Pancreas (tissue), 10 donors: ENCODE data around the gene SH3D19. TPM values are rescaled to one million over a fixed set of nuclear protein-coding genes. Genes with fewer than 3 reads are reported as not detected.
"Not testable (repeated sequence)": the region's sequence is repeated elsewhere in the genome, so short reads cannot be mapped to it uniquely, and the experiment has no call there.

Source experiments
- ATAC-seq, 4 donors: fragments of 200-7000 bp; cut with Tn5 transposase; one replicate each; pipeline versions ENCODE4 v1.8.0 to v1.9.1; 2020; ENCODE audit warnings: mild to moderate bottlenecking in 4 of 4, moderate library complexity in 4 of 4
- DNase-seq, 6 donors: peaks; one replicate each; pipeline ENCODE4 v3.0.0-alpha.2; 2020
- FAIRE-seq: peaks from 2 replicates; lab custom pipeline; 2012; peaks lifted over from hg19 to GRCh38; lab: Jason Lieb, UNC
- H3K27ac ChIP-seq, 4 donors: fragments of 200-600 bp; sonication (generic); 1 replicate in 3 of 4; 2 replicates in 1 of 4; pipeline versions ENCODE4 v1.5.0 to v1.8.0; 2020
- H3K27me3 ChIP-seq, 4 donors: fragments of 200-600 bp; one replicate each; pipeline ENCODE4 v1.8.0; 2021
- H3K36me3 ChIP-seq, 3 donors: fragments of 200-600 bp; sonication (generic) in 1 of 3; one replicate each; pipeline versions ENCODE4 v1.5.0 to v1.8.0; 2020 to 2021
- H3K4me1 ChIP-seq, 3 donors: fragments of 200-600 bp; one replicate each; pipeline ENCODE4 v1.8.0; 2021
- H3K4me3 ChIP-seq, 4 donors: fragments of 200-600 bp; sonication (generic) in 2 of 4; one replicate each; pipeline versions ENCODE4 v1.5.0 to v1.8.0; 2020 to 2021
- H3K9me3 ChIP-seq, 4 donors: fragments of 200-600 bp; one replicate each; pipeline ENCODE4 v1.8.0; 2021
- WGBS, 2 donors: extraction: QIAGEN DNeasy Blood & Tissue Kit; methylation state at CpG; one replicate each; pipeline ENCODE4 v1.1.7; 2013; 5-methylcytosine and 5-hydroxymethylcytosine counted together
- intact Hi-C, 3 donors: fragments of 100-400 bp; cut with DNase I; formaldehyde crosslinking; loops; one replicate each; pipeline versions ENCODE4 v1.11.1 to v1.14.2; 2022
- polyA plus RNA-seq, 2 donors: library from polyadenylated mRNA; stranded (reverse); fragments of 200-250 nt; gene quantifications; one replicate each; pipeline ENCODE4 v1.2.3, GENCODE V29; 2013
- total RNA-seq, 6 donors: library from RNA; stranded (reverse); fragmentation: NEBNext Ultra II Directional in 4 of 6; extraction: Animal tissue kit (Norgen Biotek cat#: 25700) in 4 of 6; gene quantifications; one replicate each; pipeline versions ENCODE4 v1.2.1 to v1.2.4, GENCODE V29; 2021 to 2023
- TF ChIP-seq, protein P1 (sequence below), 4 donors: fragments of 200-600 bp; sonication (generic) in 3 of 4; IDR thresholded peaks; one replicate each; pipeline versions ENCODE4 v1.5.0 to v1.8.0; 2021; ENCODE audit warnings: antibody characterized with exemption in 4 of 4
- donor health status: healthy with polysubstance abuse.
- donor health status: DM: no; HTN: no; CAD: no; lungs with moderate emphysema.
- donor health status: DM: no; HTN: no; CAD: no.
- donor health status: control.
- donor health status: control.
- donor health status: Bipolar disorder and iron deficiency.
- donor health status: DM: yes; HTN: yes; CAD: no.
- donor health status: DM: no; HTN: no; CAD: no.
- donor health status: DM: no; HTN: no; CAD: no.
- donor health status: DM: yes; HTN: yes; CAD: no.

SH3D19 gene
- total and polyA plus RNA-seq, 8 donors, result 11.9 to 34.5 (median 12.9) TPM

- Histone ChIP-seq H3K9me3 (no peaks in the 10 kb centered on the region), H3K4me1 (no peaks in the 10 kb centered on the region), H3K27ac (no peak overlapping the region), H3K27me3 (no peaks in the 10 kb centered on the region), H3K4me3 (no peak overlapping the region), H3K36me3 (peaks cover 0 to 9% (median 0%) of the 10 kb centered on the region in 3 donors)
- TF ChIP-seq, protein P1, sequence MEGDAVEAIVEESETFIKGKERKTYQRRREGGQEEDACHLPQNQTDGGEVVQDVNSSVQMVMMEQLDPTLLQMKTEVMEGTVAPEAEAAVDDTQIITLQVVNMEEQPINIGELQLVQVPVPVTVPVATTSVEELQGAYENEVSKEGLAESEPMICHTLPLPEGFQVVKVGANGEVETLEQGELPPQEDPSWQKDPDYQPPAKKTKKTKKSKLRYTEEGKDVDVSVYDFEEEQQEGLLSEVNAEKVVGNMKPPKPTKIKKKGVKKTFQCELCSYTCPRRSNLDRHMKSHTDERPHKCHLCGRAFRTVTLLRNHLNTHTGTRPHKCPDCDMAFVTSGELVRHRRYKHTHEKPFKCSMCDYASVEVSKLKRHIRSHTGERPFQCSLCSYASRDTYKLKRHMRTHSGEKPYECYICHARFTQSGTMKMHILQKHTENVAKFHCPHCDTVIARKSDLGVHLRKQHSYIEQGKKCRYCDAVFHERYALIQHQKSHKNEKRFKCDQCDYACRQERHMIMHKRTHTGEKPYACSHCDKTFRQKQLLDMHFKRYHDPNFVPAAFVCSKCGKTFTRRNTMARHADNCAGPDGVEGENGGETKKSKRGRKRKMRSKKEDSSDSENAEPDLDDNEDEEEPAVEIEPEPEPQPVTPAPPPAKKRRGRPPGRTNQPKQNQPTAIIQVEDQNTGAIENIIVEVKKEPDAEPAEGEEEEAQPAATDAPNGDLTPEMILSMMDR (IDR thresholded peaks at IDR 0.05), result no peak
- FAIRE-seq, result no peak
- intact Hi-C loops, result no loop called here
- ATAC-seq, result no peak
- DNase-seq, result no peak
- 96% methylated on average over 3 of the region's 3 CpGs for WGBS, 2 donors
These were observed 181.6 kb downstream of the SH3D19 start for GRCh38 chr4:151143811-151144210.

- Histone ChIP-seq H3K27me3 (no peaks in the 10 kb centered on the region), H3K4me3 (no peak overlapping the region), H3K4me1 (no peaks in the 10 kb centered on the region), H3K27ac (no peak overlapping the region), H3K9me3 (no peaks in the 10 kb centered on the region), H3K36me3 (peaks cover 0 to 9% (median 0%) of the 10 kb centered on the region in 3 donors)
- TF ChIP-seq, protein P1 (IDR thresholded peaks at IDR 0.05), result no peak
- 91 to 94% methylated on average over 2 of the region's 2 CpGs for WGBS, 2 donors
- DNase-seq, result no peak
- no peak for FAIRE-seq
- intact Hi-C loops, result no loop called here
- ATAC-seq, result no peak
These were observed 182.2 kb downstream of the SH3D19 start for GRCh38 chr4:151143162-151143561.

GRCh38 chr4:151142758-151143157 is 182.6 kb downstream of the SH3D19 start:
- TF ChIP-seq, protein P1 (IDR thresholded peaks at IDR 0.05), result no peak
- intact Hi-C loops, result no loop called here
- no peak for FAIRE-seq
- H3K4me1 ChIP-seq, result no peaks in the 10 kb centered on the region
- no peaks in the 10 kb centered on the region for H3K9me3 ChIP-seq
- DNase-seq, result no peak
- H3K36me3 ChIP-seq, result peaks cover 0 to 9% (median 0%) of the 10 kb centered on the region in 3 donors
- H3K4me3 ChIP-seq, result no peak overlapping the region
- ATAC-seq, result no peak
- H3K27ac ChIP-seq, result no peak overlapping the region
- 95 to 97% methylated on average over 1 of the region's 1 CpG for WGBS, 2 donors
- H3K27me3 ChIP-seq, result no peaks in the 10 kb centered on the region

- TF ChIP-seq, protein P1 (IDR thresholded peaks at IDR 0.05), result no peak
- Histone ChIP-seq H3K9me3 (no peaks in the 10 kb centered on the region), H3K27ac (no peak overlapping the region), H3K4me3 (no peak overlapping the region), H3K27me3 (no peaks in the 10 kb centered on the region), H3K36me3 (peaks cover 0 to 5% (median 0%) of the 10 kb centered on the region in 3 donors), H3K4me1 (no peaks in the 10 kb centered on the region)
- WGBS, 2 donors, result 98 to 100% methylated on average over 1 of the region's 1 CpG
- intact Hi-C loops, result no loop called here
- DNase-seq (no peak), ATAC-seq (no peak), FAIRE-seq (no peak)
These were observed 185.6 kb downstream of the SH3D19 start for GRCh38 chr4:151139814-151140213.

DNA sequence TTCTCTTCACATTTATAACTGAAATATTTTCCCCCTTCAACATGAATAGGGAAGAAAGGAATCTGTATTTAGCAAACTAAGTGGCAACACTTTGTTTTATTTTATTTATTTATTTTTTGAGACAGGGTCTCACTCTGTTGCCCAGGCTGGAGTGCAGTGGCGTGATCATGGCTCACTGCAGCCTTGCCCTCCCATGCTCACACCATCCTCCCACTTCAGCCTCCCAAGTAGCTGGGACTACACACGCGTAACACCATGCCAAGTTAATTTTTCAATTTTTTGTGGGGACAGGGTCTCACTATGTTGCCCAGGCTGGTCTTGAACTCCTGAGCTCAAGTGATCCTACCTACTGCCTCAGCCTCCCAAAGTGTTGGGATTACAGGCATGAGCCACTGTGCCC is 189.4 kb downstream of the SH3D19 start:
- H3K27me3 ChIP-seq, H3K27ac ChIP-seq: not testable (repeated sequence)

More for the DNA sequence above, 189.4 kb downstream of the SH3D19 start:
- ATAC-seq, DNase-seq, FAIRE-seq, H3K4me1 ChIP-seq, intact Hi-C loops, H3K36me3 ChIP-seq, H3K4me3 ChIP-seq, H3K9me3 ChIP-seq: not testable (repeated sequence)
- WGBS, 2 donors, result 95 to 96% methylated on average over 3 of the region's 3 CpGs
